ENCODE data around the gene HDAC3.
A peak's percentile ranks its signal among the peaks of the same experiment; 100 is the strongest.

Gene HDAC3

GRCh38 chr5:141639357-141640050, 2.9 kb upstream of the HDAC3 start:
- no peak for TF ChIP-seq CTCF (IDR thresholded peaks at IDR 0.05; ENCODE audit: insufficient read depth, low read length, missing control alignments)
- no peak for DNase-seq (ENCODE audit: low read depth, low spot score)
- CTCF ChIA-PET: interaction anchor here (1.3 to 5.1 kb wide), 4 partner anchors 8 to 76 kb away, joined by 3 to 48 read pairs (median 18); no protein-coding TSS in a partner anchor
- POLR2A ChIA-PET: interaction anchor here (0.9 kb wide), 1 partner anchor 15 kb away, joined by 5 read pairs; no protein-coding TSS in a partner anchor
- no peak overlapping the region for H3K4me3 ChIP-seq (ENCODE audit: low read depth, low read length)

- ChIA-PET POLR2A (interaction anchor here (0.9 kb wide), 1 partner anchor 16 kb away, joined by 5 read pairs; no protein-coding TSS in a partner anchor), CTCF (interaction anchor here (1.3 to 11.0 kb wide), 4 partner anchors 9 to 49 kb away, joined by 3 to 92 read pairs (median 20); partner anchors contain the start of gene FCHSD1)
- no peak for TF ChIP-seq CTCF (IDR thresholded peaks at IDR 0.05; ENCODE audit: insufficient read depth, low read length, missing control alignments)
- DNase-seq (ENCODE audit: low read depth, low spot score): no peak
- no peak overlapping the region for H3K4me3 ChIP-seq (ENCODE audit: low read depth, low read length)
These were observed 2.1 kb upstream of the HDAC3 start for GRCh38 chr5:141638771-141639170.

DNA sequence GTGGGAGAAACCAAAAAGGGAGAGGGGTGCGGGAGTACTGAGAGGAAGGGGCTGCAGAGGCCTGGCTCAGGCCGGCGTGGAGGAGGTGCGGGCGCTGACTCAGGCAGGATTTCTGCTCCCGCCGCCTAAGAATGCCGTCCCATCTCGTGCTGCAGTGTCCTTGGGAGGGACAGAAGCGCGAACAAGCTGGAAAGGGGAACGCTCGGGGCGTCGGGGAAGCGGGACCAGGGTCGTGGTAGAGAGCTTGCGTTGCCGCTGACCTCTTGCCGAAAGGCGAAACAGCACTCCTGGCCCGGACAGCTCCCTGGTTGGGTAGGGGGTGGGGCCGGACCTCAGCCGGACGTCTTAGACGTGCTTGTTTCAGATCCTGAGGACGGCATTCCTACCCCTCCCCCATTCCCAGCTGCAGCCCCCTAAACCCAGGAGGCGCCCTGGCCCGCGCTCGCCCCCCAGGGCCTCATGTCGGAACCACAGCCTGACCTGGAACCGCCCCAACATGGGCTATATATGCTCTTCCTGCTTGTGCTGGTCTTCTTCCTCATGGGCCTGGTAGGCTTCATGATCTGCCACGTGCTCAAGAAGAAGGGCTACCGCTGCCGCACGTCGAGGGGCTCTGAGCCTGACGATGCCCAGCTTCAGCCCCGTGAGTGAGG, 1.2 kb upstream of the HDAC3 start:
- peak; percentile 40 for TF ChIP-seq CTCF (IDR thresholded peaks at IDR 0.05; ENCODE audit: insufficient read depth, low read length, missing control alignments)
- DNase-seq (ENCODE audit: low read depth, low spot score): no peak
- ChIA-PET POLR2A (interaction anchor here (1.8 to 2.0 kb wide), 2 partner anchors 16 to 46 kb away, joined by 10 to 15 read pairs; no protein-coding TSS in a partner anchor), CTCF (interaction anchor here (0.9 to 11.9 kb wide), 7 partner anchors 9 to 323 kb away, joined by 3 to 314 read pairs (median 21); partner anchors contain the start of genes DIAPH1 and FCHSD1)
- H3K4me3 ChIP-seq (ENCODE audit: low read depth, low read length): peak overlapping the region; percentile 99

DNA sequence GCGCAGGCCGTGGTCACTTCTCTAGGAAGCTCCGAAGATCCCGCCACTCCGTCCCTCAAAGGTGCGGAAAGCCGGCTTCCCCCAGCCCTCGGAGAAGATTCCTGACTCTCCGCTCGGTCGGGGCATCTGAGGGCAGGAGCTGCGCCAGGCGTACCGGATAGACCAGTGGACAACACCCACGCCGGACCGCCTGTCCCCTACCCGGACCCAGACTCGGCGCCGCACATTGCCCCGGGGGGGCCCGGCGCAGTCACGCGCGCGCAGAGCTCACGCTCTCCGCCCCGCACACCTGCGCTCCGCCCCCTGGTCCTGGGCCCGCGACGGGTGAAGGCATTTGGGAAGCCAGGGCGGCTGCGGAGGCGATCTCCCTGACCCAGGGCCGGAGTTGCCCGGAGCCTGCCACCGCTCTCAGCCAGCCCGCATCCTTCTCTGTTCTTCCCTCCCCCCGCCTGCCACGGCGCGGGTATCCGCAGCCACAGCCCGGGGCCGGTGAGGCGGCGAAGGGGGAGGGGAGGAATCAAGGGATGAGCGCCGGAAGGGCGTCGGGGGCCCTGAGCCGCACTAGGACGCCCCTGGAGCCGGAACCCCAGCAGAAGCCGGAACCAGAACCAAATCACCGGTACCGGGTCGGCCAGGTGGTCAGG, 596 bp upstream of the HDAC3 start:
- peak overlapping the region; percentile 99 for H3K4me3 ChIP-seq (ENCODE audit: low read depth, low read length)
- DNase-seq (ENCODE audit: low read depth, low spot score): no peak
- ChIA-PET POLR2A (interaction anchor here (0.6 to 2.0 kb wide), 11 partner anchors 11 to 1199 kb away, joined by 3 to 15 read pairs (median 3); partner anchors contain the start of gene DIAPH1), CTCF (interaction anchor here (0.6 to 11.9 kb wide), 8 partner anchors 10 to 1490 kb away, joined by 3 to 314 read pairs (median 14); partner anchors contain the start of genes DIAPH1 and FCHSD1)
- TF ChIP-seq CTCF (IDR thresholded peaks at IDR 0.05; ENCODE audit: insufficient read depth, low read length, missing control alignments): no peak

DNA sequence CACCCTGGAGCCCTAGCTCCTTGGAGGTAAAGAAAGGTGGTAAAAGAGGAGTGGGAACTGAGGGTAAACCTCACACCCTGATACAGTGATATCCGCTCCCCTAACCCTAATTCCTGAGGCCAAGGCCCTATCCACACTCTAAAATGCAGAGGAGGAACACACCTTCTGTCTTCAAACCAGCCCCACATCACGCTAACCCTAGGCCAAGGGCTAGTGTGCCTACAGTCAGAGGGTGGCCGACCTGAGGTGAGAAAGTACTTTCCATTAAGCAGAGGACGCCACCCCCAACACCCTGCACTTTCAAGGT, 590 bp downstream of the HDAC3 start:
- H3K4me3 ChIP-seq (ENCODE audit: low read depth, low read length): peak overlapping the region; percentile 99
- DNase-seq (ENCODE audit: low read depth, low spot score): no peak
- no peak for TF ChIP-seq CTCF (IDR thresholded peaks at IDR 0.05; ENCODE audit: insufficient read depth, low read length, missing control alignments)
- ChIA-PET POLR2A (interaction anchor here (1.1 to 2.0 kb wide), 5 partner anchors 11 to 1136 kb away, joined by 3 to 15 read pairs (median 6); partner anchors contain the start of gene DIAPH1), CTCF (interaction anchor here (1.9 to 11.9 kb wide), 5 partner anchors 10 to 43 kb away, joined by 5 to 314 read pairs (median 33); partner anchors contain the start of gene DIAPH1)
